Stimulated activated CD4-positive, alpha-beta T cell treated with anti-CD3 and anti-CD28 coated beads, TNF-alpha, amount 100 ng/mL, for 48 hours (primary cell): ENCODE results near the gene SLC27A6.
"Not testable (repeated sequence)": the region's sequence is repeated elsewhere in the genome, so short reads cannot be mapped to it uniquely, and the experiment has no call there.

Source experiments
- DNase-seq, 3 donors: peaks; one replicate each; pipeline ENCODE4 v3.0.0-alpha.2; 2020; ENCODE audit warnings: low read depth in 3 of 3

The SLC27A6 gene

DNA sequence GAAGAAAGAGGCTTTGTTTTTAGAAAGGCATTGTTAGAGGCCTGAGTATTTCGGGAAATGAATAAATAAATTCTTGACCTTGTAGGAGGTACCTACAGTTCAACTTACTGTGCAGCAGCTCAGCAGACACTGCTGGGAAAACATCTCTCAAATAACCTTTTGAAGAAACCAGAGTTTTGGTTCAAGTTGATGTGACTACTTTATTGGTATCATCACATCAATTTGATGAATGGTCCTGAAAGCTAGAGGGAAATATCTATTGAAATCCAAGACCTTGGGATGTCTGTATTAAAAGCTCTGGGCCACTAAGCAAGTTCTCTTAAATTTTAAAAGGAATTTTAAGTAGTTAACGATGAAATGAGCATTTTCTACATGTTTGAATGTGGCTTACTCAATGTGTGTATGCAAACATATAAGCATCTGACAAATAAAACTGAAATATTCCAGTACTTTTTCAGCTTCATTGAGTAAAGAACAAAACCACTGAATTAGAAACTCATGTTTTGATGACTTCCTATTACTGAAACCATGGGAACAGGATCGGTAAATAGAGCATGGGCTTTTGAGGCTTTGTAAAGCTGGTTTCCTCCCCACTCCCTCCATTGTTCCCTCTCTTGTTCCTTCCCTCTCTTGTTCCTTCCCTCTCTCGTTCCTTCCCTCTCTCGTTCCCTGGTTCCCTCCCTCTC lies 36.7 kb downstream of the SLC27A6 start:
- DNase-seq, result no peak

DNA sequence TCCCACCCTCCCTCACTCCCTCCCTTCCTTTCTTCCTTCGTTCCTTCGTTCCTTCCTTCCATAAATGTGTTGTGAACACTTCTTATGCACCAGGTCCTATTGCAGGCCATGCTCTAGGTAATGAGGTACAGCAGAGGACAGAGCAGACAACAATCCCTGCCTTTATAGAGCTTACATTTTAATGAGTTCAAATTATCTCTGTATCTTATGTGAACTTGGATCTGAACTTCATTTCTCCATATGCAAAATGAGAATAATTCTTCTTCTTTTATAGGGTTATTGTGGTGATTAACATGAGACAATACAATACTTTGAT lies 37.2 kb downstream of the SLC27A6 start:
- DNase-seq, result no peak

DNA sequence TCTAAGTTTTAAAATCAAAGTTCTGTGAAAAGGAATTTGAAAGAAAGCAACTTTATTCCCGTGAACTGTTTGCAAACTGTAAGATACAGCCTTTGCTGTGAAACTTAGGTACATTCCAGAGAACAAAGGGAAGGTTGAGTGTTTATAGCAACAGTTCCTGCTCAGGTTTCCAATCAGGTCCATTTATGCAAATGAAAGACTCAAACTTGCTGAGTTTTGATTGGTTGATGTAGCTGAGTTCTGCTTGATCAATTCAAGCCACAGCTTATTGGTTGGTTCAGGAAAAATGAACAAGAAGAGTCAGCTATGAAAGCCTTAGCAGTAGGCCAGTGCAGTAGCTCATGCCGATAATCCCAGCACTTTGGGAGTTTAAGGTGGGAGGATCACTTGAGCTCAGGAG lies 37.9 kb downstream of the SLC27A6 start:
- DNase-seq, result no peak

DNA sequence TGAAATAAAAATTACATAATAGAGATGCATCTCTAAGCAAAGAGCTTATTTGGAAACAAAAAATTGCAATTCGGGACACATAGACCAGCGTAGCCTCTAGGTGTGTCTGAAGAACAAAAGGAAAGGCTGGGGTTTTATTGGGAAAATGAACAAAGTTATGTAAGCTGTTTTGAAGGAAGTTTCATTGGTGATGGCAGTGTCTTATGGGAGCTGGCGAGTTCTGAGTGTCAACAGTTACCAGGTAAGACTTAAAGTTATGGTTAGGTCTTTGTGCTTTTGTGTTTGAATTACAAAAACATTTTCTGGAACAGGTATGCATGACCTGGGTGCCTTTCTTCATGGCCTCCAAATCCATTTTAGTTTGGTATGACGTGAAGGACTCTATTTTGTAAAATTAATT lies 48.9 kb downstream of the SLC27A6 start:
- no peak for DNase-seq

DNA sequence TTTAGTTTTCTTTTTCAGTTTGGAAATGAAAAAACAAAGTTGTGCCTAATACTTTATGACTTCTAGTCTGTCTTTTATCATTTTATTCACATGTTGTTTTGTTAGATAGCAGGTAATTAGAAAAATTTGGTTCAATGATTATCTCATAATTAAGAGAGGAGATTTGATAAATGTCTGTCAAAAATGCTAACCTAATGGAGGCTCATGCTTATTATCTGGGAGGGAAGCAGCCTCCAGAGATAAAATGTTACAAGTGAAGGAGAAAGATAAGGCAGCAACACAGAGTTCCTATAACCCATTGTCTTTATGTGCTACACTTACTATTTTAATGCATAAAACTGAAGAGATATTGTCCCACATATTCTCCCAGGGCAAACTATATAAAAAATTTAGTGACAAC lies 53.5 kb downstream of the SLC27A6 start:
- no peak for DNase-seq

DNA sequence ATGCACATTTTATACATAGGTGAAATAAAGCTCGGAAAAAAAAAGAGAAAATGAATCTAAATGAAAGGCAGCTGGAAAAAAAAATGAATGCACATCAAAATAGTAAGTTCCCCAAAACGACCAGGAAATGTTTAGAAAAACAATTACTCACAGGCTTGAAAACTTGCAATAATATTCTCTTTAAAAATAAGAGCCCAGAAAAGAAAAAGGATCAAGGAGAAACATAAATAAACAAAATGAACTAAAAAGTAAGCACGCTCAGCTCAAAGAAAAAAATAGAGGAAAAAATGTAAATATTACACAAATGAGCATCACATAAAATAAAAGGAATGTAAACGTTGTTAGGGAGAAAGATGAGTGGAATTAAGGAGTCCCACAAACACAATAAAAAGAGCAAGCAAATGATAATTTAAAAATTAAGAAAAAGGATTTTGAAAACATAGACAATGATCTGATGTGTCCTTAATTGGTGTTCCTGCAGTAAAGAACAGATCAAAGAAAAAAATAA lies 54.2 kb downstream of the SLC27A6 start:
- no peak for DNase-seq

DNA sequence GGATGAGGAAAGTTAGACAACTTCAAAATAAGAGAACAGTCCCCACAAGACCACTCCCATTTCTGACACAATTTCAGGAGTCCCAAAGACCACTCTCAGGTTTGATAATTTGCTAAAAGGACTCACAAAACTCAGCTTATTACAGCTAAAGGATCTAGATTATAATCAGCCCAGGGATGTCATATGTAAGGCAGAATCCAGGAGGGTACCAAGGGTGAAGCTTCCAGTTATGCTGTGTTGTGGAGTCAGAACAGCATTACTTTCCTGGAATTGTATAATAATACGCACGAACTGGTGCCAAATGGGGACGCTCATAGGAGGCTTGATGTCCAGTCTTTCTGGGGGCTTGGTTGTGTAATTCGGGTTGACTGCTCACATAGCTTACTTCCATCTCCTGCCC lies 55.4 kb downstream of the SLC27A6 start:
- DNase-seq, result no peak

DNA sequence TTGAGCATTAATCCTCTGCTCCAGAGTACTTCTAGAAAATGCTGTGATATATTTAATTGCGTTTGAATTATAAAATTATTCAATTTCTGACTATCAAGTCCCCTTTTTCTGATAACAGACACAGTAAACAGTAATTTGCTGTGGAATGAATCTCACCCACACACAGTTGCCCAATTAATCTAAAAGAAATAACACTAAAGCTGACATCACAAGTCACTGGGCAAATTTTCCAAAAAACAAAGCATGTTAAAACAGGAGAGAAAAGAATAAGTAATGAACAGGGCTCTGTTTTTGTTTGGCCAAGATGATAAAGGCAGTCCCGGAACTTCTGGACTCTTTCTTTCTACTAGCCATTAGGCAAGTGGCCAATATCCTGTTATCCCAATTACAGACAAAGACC lies 56.5 kb downstream of the SLC27A6 start:
- DNase-seq, result no peak

DNA sequence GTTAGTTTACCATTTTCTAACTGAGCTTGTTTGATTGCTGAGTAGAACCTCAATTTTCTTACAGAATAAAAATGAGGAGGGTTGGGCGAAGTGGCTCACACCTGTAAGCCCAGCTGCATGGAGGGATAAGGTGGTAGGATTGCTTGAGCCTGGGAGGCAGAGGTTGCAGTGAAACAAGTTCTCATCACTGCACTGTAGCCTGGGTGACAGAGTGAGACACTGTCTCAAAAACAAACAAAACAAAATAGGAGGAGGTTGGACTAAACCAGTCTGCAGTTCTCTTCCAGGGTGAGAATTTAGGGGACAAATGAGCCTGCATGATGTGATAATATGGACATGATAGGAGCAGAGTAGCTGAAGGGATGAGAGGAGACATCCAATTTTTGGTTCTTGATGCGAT lies 57.3 kb downstream of the SLC27A6 start:
- DNase-seq, result no peak

DNA sequence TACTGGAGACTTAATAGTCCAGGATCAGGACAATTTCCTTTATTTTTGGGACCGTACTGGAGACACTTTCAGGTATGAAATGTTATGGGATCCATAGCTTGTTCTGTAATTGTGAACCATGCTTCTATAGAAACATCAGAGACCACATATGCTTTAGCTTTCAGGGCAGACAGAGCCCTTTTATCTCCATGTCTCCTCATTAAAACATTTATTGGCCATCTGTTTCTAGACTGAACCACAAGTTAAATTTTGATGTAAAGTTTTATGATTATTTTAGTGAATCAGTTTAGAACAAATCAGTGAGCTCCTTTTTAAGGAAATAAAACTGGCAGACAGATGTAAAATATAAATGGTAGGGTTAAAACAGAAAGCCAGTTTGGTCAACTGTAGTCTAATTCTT lies 62.0 kb downstream of the SLC27A6 start:
- DNase-seq, result no peak

DNA sequence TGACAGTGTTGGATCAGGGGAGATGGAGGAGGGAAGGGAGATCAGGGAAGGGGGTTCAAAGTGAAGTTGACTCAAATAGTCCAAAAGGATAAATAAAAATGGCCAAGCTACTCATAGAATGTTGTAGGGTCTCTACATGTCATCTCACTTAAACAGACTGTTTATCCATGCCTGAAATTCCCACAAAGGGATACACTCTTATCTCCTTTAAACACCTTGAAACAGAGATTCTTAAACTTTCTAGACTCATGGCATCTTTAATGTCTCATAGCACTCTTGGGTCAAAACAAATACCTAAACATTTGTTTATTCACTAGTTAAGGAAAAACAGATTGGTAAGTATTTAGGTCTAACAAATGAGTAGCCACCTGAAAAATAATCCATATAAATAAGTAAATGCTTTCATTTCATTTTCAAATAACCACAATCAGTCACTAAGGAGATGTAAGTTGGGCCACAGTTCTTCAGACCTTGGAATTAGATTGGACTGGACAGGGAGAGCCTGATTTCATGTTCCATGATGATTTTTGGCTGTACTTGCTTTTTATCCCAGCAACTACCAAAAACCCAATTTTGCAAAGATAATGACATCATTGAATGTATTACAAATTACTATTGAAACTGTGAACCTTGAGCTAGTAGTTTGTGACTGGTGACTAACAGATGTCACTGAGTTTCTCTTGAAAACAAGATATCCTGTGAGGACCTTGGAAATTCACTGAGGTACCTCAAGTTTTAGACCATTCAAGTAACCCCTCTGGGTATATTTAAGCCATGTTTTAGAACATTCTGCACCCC lies 66.8 kb downstream of the SLC27A6 start:
- no peak for DNase-seq

DNA sequence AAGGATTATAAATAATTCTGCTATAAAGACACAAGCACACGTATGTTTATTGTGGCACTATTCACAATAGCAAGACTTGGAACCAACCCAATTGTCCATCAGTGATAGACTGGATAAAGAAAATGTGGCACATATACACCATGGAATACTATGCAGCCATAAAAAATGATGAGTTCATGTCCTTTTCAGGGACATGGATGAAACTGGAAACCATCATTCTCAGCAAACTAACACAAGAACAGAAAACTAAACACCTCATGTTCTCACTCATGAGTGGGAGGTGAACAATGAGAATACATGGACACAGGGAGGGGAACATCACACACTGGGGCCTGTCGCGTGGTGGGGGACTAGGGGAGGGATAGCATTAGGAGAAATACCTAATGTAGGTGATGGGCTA lies 71.0 kb downstream of the SLC27A6 start:
- not testable (repeated sequence) for DNase-seq

DNA sequence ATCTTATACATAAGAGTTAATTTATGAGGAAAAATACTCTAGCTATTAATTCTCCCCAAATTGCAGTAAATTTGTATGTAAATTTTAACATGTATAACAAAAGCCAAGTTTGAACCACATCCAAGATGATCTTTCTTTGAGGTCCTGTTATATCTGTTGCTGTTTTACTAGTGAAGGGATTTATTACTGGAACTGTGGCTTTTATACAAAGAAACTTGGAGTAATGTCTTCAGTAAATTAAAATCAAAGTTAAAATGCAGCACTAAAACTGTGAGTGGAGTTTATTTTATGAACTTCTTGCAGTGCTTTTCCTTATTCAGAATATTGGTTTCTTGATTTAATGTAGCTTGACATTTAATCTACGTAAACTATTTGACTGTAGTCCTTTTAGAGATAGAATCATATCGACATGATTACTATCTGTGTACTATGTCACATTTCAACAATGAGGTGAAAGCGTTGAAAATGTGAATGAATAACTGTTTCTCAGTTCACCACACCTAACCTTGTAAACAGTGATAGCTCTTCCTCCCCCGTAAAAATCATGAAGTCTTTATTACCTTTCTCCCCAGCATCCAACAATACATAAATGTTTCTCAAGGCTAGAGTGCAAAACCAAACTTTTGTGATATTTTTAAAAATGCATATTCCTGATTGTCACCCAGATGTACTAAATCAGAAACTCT lies 76.1 kb downstream of the SLC27A6 start:
- no peak for DNase-seq

DNA sequence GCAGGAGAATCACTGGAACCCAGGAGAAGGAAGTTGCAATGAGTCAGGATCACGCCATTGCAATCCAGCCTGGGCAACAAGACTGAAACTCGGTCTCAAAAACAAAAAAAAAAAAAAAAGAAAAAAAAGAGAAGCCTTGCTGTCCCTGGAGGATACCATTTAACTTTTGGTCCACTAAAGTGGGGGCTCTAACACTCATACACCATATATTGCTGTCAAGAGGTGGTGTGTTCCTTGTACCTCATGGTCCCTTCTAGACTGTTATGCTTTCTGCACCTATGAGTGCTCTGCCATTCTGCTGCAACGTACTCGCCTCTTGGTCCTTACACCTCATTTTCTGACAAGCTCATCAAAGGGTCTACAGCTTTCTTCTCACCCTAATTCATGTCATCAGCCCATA lies 77.0 kb downstream of the SLC27A6 start:
- DNase-seq, result no peak

DNA sequence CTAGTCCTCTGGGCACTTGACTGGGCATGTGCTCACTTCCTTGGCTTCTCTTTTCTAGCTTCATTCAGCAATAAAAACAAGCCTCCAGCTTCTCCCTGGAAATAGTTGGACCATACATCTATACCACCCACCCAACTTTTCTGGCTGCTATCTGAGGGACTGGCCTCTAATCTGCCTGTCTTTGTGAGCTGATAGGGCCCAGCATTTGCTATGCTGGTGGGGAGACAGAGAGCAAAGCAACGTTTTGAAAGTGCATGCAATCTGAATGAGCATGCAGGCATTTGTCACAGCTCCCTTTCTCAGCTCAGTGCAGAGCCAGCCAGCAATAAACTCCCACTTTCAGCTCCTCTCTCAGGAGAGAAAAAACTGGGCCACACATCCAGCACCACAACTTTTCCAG lies 78.6 kb downstream of the SLC27A6 start:
- no peak for DNase-seq

DNA sequence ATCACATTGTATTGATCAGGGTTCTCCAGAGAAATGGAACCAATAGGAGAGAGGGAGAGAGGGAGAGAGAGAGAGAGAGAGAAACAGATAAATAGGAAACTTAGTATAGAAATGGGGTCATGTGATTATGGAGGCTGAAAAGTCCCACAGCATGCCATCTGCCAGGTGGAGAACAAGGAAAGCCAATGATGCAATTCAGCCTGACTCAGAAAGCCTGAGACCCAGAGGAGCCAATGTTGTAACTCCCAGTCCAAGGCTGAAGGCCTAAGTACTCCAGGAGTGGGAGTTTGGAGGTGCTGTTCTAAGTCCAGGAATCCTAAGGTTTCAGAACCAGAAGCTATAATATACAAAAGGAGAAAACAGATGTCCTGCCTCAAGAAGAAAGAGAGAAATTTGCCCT lies 80.9 kb downstream of the SLC27A6 start:
- DNase-seq, result no peak

DNA sequence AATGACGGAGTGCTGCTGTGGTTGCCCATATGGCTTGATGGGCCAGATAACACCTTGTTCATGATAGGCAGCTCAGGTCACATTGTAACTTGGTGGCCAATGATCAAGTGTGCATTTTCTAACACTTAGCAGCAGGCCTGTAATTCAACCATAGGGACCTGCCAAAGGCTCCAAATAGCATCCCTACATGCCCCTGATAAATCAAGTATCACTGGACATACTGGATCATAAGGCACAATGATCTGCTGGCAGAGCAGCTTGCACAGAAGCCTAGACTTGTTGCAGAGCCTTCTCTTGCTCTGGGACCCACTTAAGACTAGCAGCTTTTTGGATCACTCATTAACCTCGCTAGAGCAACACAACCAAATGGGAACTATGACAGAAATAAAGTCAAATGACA lies 83.2 kb downstream of the SLC27A6 start:
- no peak for DNase-seq

DNA sequence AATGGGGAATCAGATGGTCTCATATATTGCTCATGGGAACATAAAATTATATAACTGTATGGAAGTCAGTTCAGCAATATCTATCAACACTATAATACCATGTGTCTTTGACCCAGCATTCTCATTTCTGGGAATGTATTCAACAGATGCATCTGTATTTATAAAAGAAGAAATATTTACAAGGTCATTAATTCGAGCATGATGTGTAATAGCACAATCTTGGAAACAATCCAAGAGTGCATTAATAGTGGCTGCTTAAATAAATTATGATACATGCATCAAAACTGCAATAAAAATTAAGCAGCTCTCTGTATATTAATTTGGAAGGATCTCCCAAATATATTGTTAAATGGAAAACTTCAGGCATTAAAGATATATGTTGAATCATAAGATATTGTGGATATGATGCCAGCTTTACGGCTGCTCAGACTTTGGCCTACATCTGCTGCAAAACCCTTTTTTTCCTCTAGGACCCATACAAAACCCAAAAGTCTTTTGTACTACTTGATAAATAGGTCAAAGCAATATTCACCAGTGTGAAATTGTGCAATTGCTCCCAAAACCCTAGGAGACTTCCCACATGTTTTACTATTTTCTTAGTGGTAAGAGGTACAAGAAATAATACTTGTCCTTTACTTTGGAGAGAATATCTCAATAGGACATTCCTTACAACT lies 84.0 kb downstream of the SLC27A6 start:
- DNase-seq, result no peak

DNA sequence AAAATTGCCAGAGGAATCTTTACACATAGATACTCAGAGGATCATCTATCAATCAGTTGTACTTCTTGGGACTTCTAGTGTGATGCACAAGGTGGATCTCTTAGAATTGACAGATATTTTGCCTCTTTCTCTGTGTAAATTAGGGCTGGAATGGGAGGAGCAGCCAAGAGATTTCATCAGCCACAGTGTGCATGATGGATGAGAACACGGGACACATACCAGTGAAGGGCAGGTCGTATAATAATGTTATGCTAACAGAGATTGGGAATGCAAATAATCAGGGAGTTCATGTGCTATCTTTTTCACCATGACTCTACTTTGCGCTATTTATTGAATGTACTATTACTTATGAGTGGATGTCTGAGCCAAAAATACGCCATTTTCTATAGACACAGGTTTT lies 86.0 kb downstream of the SLC27A6 start:
- no peak for DNase-seq

DNA sequence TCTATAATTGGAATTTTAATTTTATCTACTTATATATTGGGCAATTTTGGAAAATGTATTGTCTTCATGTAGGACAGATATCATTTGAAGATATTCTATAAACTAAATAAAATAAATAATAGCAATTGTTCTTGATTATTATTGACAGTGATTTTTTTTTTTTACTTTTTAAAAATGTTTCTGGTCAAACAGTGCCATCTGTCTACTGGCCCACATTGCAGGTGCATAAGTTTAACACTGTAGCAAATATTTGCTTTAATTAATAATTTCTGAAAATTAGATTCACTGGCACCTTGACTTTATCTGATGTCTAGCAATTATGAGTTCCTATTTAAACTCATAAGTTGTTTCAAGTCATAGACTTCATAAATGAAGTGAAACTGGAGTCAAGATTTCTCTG lies 88.2 kb downstream of the SLC27A6 start:
- no peak for DNase-seq

DNA sequence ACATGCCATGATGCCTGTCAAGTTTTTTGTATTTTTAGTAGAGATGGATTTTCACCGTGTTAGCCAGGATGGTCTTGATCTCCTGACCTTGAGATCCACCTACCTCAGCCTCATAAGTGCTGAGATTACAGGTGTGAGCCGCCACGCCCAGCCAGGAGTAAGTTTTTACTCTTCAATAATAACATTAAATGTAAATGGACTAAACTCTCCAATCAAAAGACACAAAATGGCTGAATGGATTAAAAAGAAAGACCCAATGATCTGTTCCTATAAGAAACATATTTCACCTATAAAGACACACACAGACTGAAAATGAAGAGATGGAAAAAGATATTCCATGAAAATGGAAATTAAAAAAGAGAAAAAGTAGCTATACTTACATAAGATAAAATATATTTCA lies 92.0 kb downstream of the SLC27A6 start:
- DNase-seq, result no peak

DNA sequence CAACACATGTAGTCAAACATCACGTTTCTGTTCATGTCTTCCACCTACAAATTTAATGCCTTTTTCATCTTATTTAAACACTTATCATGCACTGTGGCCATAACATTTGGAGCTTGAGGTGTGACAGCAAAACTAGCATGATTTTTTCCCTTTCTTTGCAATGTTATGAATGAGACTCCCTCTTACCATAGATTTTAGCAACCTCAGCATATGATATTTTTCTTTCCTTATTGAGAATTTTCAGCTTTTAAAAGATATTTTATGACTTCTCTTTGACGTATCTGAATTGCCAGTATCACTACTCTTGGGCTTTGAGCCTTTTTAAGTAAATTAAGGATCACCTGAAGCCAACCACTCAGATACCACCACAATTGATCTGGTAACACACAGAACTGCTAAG lies 96.6 kb downstream of the SLC27A6 start:
- DNase-seq, result no peak
